ENCODE measurements around the gene HOXA5.

Gene HOXA5

DNA sequence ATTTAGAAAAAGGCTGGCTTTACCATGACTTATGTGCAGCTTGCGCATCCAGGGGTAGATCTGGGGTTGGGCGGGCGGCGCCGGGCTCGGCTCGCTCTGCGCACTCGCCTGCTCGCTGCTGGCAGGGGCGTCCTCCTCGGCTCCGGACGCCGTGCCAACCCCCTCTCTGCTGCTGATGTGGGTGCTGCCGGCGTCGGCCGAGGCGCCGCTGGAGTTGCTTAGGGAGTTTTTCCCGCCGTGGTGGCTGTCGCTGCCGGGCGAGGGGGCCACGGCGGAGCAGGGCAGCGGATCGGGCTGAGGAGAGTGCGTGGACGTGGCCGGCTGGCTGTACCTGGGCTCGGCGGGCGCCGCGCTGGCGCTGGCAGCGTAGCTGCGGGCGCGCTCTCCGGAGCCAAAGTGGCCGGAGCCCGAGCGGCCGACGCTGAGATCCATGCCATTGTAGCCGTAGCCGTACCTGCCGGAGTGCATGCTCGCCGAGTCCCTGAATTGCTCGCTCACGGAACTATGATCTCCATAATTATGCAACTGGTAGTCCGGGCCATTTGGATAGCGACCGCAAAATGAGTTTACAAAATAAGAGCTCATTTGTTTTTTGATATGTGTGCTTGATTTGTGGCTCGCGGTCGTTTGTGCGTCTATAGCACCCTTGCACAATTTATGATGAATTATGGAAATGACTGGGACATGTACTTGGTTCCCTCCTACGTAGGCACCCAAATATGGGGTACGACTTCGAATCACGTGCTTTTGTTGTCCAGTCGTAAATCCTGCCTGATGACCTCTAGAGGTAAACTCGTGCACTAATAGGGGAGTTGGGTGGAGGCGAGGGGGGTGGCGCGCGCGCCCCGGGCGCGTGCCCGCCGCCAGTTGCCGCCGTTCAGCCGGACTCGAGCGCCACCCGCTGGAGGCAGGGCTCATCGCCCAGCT, at the start of gene HOXA5 (continued):
- TF ChIP-seq, protein P1, sequence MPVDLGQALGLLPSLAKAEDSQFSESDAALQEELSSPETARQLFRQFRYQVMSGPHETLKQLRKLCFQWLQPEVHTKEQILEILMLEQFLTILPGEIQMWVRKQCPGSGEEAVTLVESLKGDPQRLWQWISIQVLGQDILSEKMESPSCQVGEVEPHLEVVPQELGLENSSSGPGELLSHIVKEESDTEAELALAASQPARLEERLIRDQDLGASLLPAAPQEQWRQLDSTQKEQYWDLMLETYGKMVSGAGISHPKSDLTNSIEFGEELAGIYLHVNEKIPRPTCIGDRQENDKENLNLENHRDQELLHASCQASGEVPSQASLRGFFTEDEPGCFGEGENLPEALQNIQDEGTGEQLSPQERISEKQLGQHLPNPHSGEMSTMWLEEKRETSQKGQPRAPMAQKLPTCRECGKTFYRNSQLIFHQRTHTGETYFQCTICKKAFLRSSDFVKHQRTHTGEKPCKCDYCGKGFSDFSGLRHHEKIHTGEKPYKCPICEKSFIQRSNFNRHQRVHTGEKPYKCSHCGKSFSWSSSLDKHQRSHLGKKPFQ (tag by site-specific recombination; IDR thresholded peaks at IDR 0.05), result no peak
- TF ChIP-seq ZNF10 (tag by site-specific recombination; IDR thresholded peaks at IDR 0.05), result no peak
- no peak for TF ChIP-seq ZNF830 (tag by site-specific recombination; IDR thresholded peaks at IDR 0.05; ENCODE audit: low read depth)
- no peak for TF ChIP-seq ZNF658 (tag by site-specific recombination; IDR thresholded peaks at IDR 0.05)
- peak; percentile 35; the same call in 1 of the 2 replicates for TF ChIP-seq GLIS1 (tag by site-specific recombination; IDR thresholded peaks at IDR 0.05)
- no peak for TF ChIP-seq ZNF157 (tag by site-specific recombination; IDR thresholded peaks at IDR 0.05)
- TF ChIP-seq ZNF354C (tag by site-specific recombination; IDR thresholded peaks at IDR 0.05; ENCODE audit: borderline replicate concordance, low read depth), result no peak

DNA sequence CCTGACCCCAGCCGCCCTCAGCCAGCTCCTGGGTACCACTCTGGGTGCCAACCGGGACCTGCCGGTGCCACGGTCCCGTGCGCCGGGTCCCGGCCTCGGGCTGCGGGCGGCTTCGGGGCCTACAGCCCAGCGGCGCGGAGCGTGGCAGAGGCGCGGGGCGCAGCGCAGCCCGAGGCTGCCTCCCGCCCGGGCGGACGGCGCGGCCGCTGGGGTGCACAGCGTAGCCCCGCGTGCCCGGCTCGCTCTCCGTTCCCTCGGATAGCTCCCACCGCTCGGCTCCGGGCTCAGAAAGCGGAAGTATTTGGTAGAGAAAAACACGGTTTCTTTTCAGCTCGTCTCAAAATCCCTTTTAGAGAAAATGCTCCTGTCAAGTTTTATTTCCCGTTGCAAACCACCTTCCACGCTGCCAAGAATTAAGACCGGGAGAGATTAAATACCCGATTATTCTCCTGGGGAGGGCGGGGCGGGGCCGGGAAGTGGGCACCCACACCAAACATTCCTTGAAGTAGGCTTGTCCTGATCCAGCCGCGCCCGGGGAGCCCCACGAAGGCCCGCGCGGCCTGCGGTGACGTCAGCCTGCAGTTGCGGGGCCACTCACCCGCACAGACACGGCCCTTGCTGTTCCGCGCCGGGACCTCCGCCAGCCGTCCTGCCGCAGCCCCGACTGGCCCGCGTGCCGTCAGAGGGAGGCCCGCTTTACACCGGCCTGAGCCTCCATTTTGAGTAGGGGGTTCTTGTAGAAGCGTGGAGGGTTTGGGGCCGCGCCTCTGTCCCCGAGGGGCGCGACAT, 49.3 kb upstream of the HOXA5 start:
- Histone ChIP-seq H3K9me3 (ENCODE audit: control insufficient read depth, insufficient read depth, low read depth, low read length) (no peaks in the 10 kb centered on the region), H3K36me3 (ENCODE audit: control insufficient read depth in 2 of 2, insufficient read depth in 1 of 2, low read length in 2 of 2) (peaks cover 11 to 23% of the 10 kb centered on the region in 2 experiments; a peak in 2 of 3 replicates), H3K4me3 (ENCODE audit: low read depth, low read length) (no peak overlapping the region), H3K4me1 (ENCODE audit: control insufficient read depth, insufficient read depth, low read length) (peaks cover 20% of the 10 kb centered on the region), H3K27ac (ENCODE audit: extremely low read depth, low read depth, low read length) (no peak overlapping the region)
- ChIA-PET POLR2A (no interaction called here), CTCF (no interaction called here)
- TF ChIP-seq OSR2 (tag by site-specific recombination; IDR thresholded peaks at IDR 0.05) (no peak), ZNF175 (tag by site-specific recombination; IDR thresholded peaks at IDR 0.05) (no peak), BCL11B (tag by site-specific recombination; IDR thresholded peaks at IDR 0.05; ENCODE audit: low read depth) (no peak), TRIM28 (IDR thresholded peaks at IDR 0.05; ENCODE audit: borderline replicate concordance, low read length) (no peak), HOXC10 (CRISPR knock-in tag; IDR thresholded peaks at IDR 0.05) (no peak), ZNF394 (tag by site-specific recombination; IDR thresholded peaks at IDR 0.05; ENCODE audit: borderline replicate concordance) (no peak), ZNF350 (tag by site-specific recombination; IDR thresholded peaks at IDR 0.05) (no peak), GLIS1 (tag by site-specific recombination; IDR thresholded peaks at IDR 0.05) (peak; percentile 41), IKZF3 (tag by site-specific recombination; IDR thresholded peaks at IDR 0.05) (0 out of 2 replicates have a peak, but pooled peaks have one; percentile 14), ZBTB48 (tag by site-specific recombination; IDR thresholded peaks at IDR 0.05) (no peak), ZFHX2 (tag by site-specific recombination; conservative IDR thresholded peaks at IDR 0.05) (no peak)
- TF ChIP-seq, protein P2, sequence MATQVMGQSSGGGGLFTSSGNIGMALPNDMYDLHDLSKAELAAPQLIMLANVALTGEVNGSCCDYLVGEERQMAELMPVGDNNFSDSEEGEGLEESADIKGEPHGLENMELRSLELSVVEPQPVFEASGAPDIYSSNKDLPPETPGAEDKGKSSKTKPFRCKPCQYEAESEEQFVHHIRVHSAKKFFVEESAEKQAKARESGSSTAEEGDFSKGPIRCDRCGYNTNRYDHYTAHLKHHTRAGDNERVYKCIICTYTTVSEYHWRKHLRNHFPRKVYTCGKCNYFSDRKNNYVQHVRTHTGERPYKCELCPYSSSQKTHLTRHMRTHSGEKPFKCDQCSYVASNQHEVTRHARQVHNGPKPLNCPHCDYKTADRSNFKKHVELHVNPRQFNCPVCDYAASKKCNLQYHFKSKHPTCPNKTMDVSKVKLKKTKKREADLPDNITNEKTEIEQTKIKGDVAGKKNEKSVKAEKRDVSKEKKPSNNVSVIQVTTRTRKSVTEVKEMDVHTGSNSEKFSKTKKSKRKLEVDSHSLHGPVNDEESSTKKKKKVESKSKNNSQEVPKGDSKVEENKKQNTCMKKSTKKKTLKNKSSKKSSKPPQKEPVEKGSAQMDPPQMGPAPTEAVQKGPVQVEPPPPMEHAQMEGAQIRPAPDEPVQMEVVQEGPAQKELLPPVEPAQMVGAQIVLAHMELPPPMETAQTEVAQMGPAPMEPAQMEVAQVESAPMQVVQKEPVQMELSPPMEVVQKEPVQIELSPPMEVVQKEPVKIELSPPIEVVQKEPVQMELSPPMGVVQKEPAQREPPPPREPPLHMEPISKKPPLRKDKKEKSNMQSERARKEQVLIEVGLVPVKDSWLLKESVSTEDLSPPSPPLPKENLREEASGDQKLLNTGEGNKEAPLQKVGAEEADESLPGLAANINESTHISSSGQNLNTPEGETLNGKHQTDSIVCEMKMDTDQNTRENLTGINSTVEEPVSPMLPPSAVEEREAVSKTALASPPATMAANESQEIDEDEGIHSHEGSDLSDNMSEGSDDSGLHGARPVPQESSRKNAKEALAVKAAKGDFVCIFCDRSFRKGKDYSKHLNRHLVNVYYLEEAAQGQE (tag by site-specific recombination; IDR thresholded peaks at IDR 0.05), result no peak
- TF ChIP-seq, protein P3, sequence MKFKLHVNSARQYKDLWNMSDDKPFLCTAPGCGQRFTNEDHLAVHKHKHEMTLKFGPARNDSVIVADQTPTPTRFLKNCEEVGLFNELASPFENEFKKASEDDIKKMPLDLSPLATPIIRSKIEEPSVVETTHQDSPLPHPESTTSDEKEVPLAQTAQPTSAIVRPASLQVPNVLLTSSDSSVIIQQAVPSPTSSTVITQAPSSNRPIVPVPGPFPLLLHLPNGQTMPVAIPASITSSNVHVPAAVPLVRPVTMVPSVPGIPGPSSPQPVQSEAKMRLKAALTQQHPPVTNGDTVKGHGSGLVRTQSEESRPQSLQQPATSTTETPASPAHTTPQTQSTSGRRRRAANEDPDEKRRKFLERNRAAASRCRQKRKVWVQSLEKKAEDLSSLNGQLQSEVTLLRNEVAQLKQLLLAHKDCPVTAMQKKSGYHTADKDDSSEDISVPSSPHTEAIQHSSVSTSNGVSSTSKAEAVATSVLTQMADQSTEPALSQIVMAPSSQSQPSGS (tag by site-specific recombination; IDR thresholded peaks at IDR 0.05; ENCODE audit: low read depth), result 0 out of 2 replicates have a peak, but pooled peaks have one; percentile 33
- TF ChIP-seq, protein P4, sequence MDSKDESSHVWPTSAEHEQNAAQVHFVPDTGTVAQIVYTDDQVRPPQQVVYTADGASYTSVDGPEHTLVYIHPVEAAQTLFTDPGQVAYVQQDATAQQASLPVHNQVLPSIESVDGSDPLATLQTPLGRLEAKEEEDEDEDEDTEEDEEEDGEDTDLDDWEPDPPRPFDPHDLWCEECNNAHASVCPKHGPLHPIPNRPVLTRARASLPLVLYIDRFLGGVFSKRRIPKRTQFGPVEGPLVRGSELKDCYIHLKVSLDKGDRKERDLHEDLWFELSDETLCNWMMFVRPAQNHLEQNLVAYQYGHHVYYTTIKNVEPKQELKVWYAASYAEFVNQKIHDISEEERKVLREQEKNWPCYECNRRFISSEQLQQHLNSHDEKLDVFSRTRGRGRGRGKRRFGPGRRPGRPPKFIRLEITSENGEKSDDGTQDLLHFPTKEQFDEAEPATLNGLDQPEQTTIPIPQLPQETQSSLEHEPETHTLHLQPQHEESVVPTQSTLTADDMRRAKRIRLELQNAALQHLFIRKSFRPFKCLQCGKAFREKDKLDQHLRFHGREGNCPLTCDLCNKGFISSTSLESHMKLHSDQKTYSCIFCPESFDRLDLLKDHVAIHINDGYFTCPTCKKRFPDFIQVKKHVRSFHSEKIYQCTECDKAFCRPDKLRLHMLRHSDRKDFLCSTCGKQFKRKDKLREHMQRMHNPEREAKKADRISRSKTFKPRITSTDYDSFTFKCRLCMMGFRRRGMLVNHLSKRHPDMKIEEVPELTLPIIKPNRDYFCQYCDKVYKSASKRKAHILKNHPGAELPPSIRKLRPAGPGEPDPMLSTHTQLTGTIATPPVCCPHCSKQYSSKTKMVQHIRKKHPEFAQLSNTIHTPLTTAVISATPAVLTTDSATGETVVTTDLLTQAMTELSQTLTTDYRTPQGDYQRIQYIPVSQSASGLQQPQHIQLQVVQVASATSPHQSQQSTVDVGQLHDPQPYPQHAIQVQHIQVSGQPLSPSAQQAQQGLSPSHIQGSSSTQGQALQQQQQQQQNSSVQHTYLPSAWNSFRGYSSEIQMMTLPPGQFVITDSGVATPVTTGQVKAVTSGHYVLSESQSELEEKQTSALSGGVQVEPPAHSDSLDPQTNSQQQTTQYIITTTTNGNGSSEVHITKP (tag by site-specific recombination; IDR thresholded peaks at IDR 0.05), result no peak
- TF ChIP-seq, protein P5, sequence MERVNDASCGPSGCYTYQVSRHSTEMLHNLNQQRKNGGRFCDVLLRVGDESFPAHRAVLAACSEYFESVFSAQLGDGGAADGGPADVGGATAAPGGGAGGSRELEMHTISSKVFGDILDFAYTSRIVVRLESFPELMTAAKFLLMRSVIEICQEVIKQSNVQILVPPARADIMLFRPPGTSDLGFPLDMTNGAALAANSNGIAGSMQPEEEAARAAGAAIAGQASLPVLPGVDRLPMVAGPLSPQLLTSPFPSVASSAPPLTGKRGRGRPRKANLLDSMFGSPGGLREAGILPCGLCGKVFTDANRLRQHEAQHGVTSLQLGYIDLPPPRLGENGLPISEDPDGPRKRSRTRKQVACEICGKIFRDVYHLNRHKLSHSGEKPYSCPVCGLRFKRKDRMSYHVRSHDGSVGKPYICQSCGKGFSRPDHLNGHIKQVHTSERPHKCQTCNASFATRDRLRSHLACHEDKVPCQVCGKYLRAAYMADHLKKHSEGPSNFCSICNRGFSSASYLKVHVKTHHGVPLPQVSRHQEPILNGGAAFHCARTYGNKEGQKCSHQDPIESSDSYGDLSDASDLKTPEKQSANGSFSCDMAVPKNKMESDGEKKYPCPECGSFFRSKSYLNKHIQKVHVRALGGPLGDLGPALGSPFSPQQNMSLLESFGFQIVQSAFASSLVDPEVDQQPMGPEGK (tag by site-specific recombination; IDR thresholded peaks at IDR 0.05), result peak; percentile 49
